T-cell (primary cell): ENCODE data around the gene RIMS3. TPM values are rescaled to one million over a fixed set of nuclear protein-coding genes. Genes with fewer than 3 reads are reported as not detected.
A peak's percentile ranks its signal among the peaks of the same experiment; 100 is the strongest.

ENCODE experiments used
- ATAC-seq, 4 experiments: fragments of 200-7000 bp in 3 of 4; fragments of 150-1000 bp in 1 of 4; cut with Tn5 transposase; replicated peaks in 1 of 4; 1 replicate in 3 of 4; 2 replicates in 1 of 4; pipeline ENCODE4 v1.10.0; 2021; ENCODE audit warnings: moderate library complexity in 3 of 4, mild to moderate bottlenecking in 2 of 4, moderate number of reproducible peaks in 1 of 4
- CTCF ChIA-PET, 2 donors: fragments of 300-600 bp; sonication (Branson Sonifier 250); formaldehyde crosslinking; loops; one replicate each; lab custom pipeline; 2022; ENCODE audit warnings: antibody characterized with exemption in 2 of 2; lab: Charles Lee
- POLR2A ChIA-PET, 2 donors: fragments of 300-600 bp; sonication (Branson Sonifier 250); formaldehyde crosslinking; loops; one replicate each; lab custom pipeline; 2022; ENCODE audit warnings: antibody characterized with exemption in 2 of 2; lab: Charles Lee
- DNase-seq, 35 experiments: peaks; one replicate each; pipeline versions ENCODE4 v3.0.0 to v3.0.0-alpha.2; 2013 to 2023
- H3K27ac ChIP-seq: one replicate; pipeline ENCODE4 v1.5.1; 2013; ENCODE audit warnings: low read length
- H3K27me3 ChIP-seq, 2 experiments: replicated peaks in 1 of 2; 1 replicate in 1 of 2; 2 replicates in 1 of 2; pipeline versions ENCODE4 v1.6.1 to v1.7.0; 2013; ENCODE audit warnings: low read length in 1 of 2, mixed read lengths in 1 of 2; ENCODE audit not compliant: control insufficient read depth in 2 of 2, insufficient read depth in 2 of 2; ENCODE audit errors: extremely low read depth in 1 of 2
- H3K36me3 ChIP-seq, 2 donors: 1 replicate in 1 of 2; 2 replicates in 1 of 2; pipeline versions ENCODE4 v1.6.1 to v1.7.0; 2013; ENCODE audit warnings: low read length in 1 of 2; ENCODE audit not compliant: control insufficient read depth in 2 of 2, insufficient read depth in 1 of 2; ENCODE audit errors: extremely low read depth in 1 of 2
- H3K4me1 ChIP-seq, 2 experiments: 1 replicate in 1 of 2; 2 replicates in 1 of 2; pipeline versions ENCODE4 v1.6.1 to v1.7.0; 2013; ENCODE audit warnings: low read length in 2 of 2, mixed read lengths in 1 of 2; ENCODE audit not compliant: insufficient read depth in 2 of 2, control insufficient read depth in 1 of 2; ENCODE audit errors: extremely low read depth in 1 of 2
- H3K4me3 ChIP-seq, 2 donors: 1 replicate in 1 of 2; 2 replicates in 1 of 2; pipeline versions ENCODE4 v1.5.1 to v1.7.0; 2013; ENCODE audit warnings: mild to moderate bottlenecking in 2 of 2, low read length in 1 of 2, moderate library complexity in 1 of 2; ENCODE audit not compliant: control insufficient read depth in 1 of 2; ENCODE audit errors: extremely low read depth in 1 of 2
- H3K9me3 ChIP-seq: 2 replicates; pipeline ENCODE4 v1.7.0; 2013
- H3K27ac Mint-ChIP-seq, 2 donors: one replicate each; pipeline ENCODE4 v1.8.0; 2020 to 2021; ENCODE audit warnings: mild to moderate bottlenecking in 2 of 2, mixed read lengths in 2 of 2
- H3K27me3 Mint-ChIP-seq, 2 donors: one replicate each; pipeline ENCODE4 v1.8.0; 2021 to 2022; ENCODE audit warnings: mixed read lengths in 2 of 2
- H3K36me3 Mint-ChIP-seq: one replicate; pipeline ENCODE4 v1.8.0; 2021; ENCODE audit warnings: mixed read lengths
- H3K4me1 Mint-ChIP-seq, 3 donors: one replicate each; pipeline ENCODE4 v1.8.0; 2020 to 2022; ENCODE audit warnings: mixed read lengths in 3 of 3, mild to moderate bottlenecking in 1 of 3
- H3K4me3 Mint-ChIP-seq, 3 donors: one replicate each; pipeline ENCODE4 v1.8.0; 2020 to 2022; ENCODE audit warnings: mild to moderate bottlenecking in 3 of 3, mixed read lengths in 3 of 3, moderate library complexity in 3 of 3
- H3K9me3 Mint-ChIP-seq, 3 donors: one replicate each; pipeline ENCODE4 v1.8.0; 2020 to 2022; ENCODE audit warnings: mixed read lengths in 3 of 3
- WGBS: methylation state at CpG from one replicate; pipeline ENCODE4 v1.1.5; 2013; ENCODE audit warnings: missing lambda C conversion rate; ENCODE audit not compliant: insufficient coverage; 5-methylcytosine and 5-hydroxymethylcytosine counted together
- total RNA-seq, 35 experiments: library from RNA in 6 of 35; stranded (reverse) in 6 of 35; fragments of 120-200 nt in 1 of 35; gene quantifications; one replicate each; pipeline versions ENCODE4 v1.2.1 to v1.2.4 and lab custom pipeline; 2013 to 2026

Gene RIMS3
- total RNA-seq, 5 donors from 2014 or later (not counting 1 experiment from before 2014, with no cell fraction given) = 1.8 to 3.0 (median 2.3) TPM

DNA sequence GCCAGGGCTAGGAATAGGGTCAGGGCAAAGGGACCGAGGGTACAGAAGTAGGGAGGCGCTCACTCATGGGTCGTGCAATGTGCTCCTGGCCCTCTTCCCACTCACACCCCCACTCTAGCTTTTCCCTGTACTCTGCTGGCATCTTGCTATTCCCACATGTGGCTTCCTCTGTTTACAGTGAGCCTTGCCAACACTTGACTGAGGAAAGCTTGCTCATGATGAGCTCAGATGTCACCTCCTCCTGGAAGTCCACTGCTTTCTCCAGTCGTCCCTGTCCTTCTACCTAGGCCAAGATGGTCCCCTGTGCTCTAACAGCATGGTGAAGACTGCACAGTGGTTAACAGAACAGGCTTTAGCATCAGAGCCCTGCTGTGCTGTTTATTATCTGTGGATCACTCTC, 8.0 kb upstream of the RIMS3 start:
- no peak overlapping the region for H3K4me3 ChIP-seq
- H3K4me1 ChIP-seq = peaks cover 0 to 4% of the 10 kb centered on the region in 2 experiments
- H3K36me3 ChIP-seq = no peaks in the 10 kb centered on the region
- peaks cover 0 to 6% of the 10 kb centered on the region in 2 donors for H3K27me3 Mint-ChIP-seq
- H3K9me3 Mint-ChIP-seq = no peaks in the 10 kb centered on the region
- H3K36me3 Mint-ChIP-seq = no peaks in the 10 kb centered on the region
- H3K4me1 Mint-ChIP-seq = peaks cover 5 to 8% (median 7%) of the 10 kb centered on the region in 3 donors
- H3K27ac Mint-ChIP-seq = no peak overlapping the region
- CTCF ChIA-PET = interaction anchor here in 1 of 2 donors (0.7 to 1.0 kb wide), 2 partner anchors 20 to 720 kb away, joined by 4 to 5 read pairs; no protein-coding TSS in a partner anchor
- DNase-seq (no peak), ATAC-seq (no peak)
- POLR2A ChIA-PET = no interaction called here
- no peaks in the 10 kb centered on the region for H3K9me3 ChIP-seq
- H3K27ac ChIP-seq = no peak overlapping the region
- no peaks in the 10 kb centered on the region for H3K27me3 ChIP-seq
- no peak overlapping the region for H3K4me3 Mint-ChIP-seq
- 77% methylated on average over 2 of the region's 4 CpGs for WGBS

DNA sequence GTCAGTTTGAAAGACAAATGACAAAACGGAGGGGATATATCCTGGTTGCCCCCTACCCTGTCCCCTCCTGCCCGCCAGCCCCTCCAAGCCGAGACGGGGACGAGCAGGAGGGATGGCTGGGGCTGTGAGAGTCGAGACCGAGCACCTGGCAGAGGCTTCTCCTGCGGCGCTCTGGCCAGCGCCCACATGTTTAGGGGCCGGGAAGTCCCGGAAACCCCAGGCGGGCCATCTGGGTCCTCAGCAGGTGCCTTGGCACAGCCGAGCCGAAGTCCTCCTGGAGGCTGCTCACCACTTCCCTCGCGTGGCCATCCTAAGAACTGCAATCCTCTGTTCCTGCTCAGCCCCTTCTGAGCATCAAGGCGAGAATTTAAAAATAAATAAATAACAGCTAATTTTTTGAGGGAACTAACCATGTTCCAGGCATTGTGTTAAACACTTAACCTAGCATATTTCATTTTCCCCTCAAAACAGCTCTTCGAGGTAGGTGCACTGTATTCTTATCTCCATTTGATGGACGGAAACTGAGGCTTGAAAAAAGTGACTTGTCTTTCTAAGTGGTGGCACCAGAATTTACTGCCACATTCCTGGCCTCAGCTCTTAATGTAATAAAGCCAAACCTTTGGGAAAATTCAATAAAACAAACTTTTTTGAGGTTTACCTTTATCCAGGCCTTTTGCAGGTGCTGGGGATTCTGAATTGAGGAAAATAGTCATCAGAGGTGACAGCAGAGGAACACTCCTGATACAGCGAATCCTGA, 3.5 kb upstream of the RIMS3 start:
- ATAC-seq = peak; percentile 54 to 71 (median 60)
- no peaks in the 10 kb centered on the region for H3K36me3 Mint-ChIP-seq
- CTCF ChIA-PET = interaction anchor here (0.7 to 2.0 kb wide), 7 partner anchors 12 to 525 kb away, joined by 3 to 13 read pairs (median 4); partner anchors contain the start of gene NFYC (in 1 of the 2)

GRCh38 chr1:40664791-40665190, 691 bp downstream of the RIMS3 start:
- peak overlapping the region; percentile 66 to 76 (median 71) for H3K4me3 Mint-ChIP-seq
- H3K27me3 Mint-ChIP-seq = no peaks in the 10 kb centered on the region
- H3K4me1 Mint-ChIP-seq = peaks cover 23 to 29% (median 29%) of the 10 kb centered on the region in 3 donors
- 90% methylated on average over 2 of the region's 2 CpGs for WGBS
- H3K27me3 ChIP-seq = peaks cover 0 to 2% of the 10 kb centered on the region in 2 experiments
- CTCF ChIA-PET = interaction anchor here in 1 of 2 donors (0.6 kb wide), 1 partner anchor 25 kb away, joined by 3 read pairs; no protein-coding TSS in a partner anchor
- peaks cover 4 to 25% of the 10 kb centered on the region in 2 experiments for H3K4me1 ChIP-seq
- H3K9me3 Mint-ChIP-seq = no peaks in the 10 kb centered on the region
- H3K4me3 ChIP-seq = no peak overlapping the region
- no peaks in the 10 kb centered on the region for H3K36me3 Mint-ChIP-seq
- no peak overlapping the region for H3K27ac ChIP-seq
- ATAC-seq (no peak), DNase-seq (no peak)
- H3K9me3 ChIP-seq = no peaks in the 10 kb centered on the region
- POLR2A ChIA-PET = no interaction called here
- H3K27ac Mint-ChIP-seq = peak overlapping the region in 1 of 2 donors; percentile 34
- no peaks in the 10 kb centered on the region for H3K36me3 ChIP-seq

More for the DNA sequence above, 3.5 kb upstream of the RIMS3 start:
- Mint-ChIP-seq H3K27me3 (no peaks in the 10 kb centered on the region), H3K4me1 (peaks cover 14 to 18% (median 17%) of the 10 kb centered on the region in 3 donors), H3K27ac (peak overlapping the region in 1 of 2 donors; percentile 8), H3K4me3 (peak overlapping the region; percentile 21 to 63 (median 39)), H3K9me3 (no peaks in the 10 kb centered on the region)
- Histone ChIP-seq H3K27ac (no peak overlapping the region), H3K9me3 (no peaks in the 10 kb centered on the region), H3K4me3 (peak overlapping the region in 1 of 2 donors; percentile 32), H3K36me3 (no peaks in the 10 kb centered on the region), H3K4me1 (peaks cover 4 to 25% of the 10 kb centered on the region in 2 experiments), H3K27me3 (peaks cover 0 to 2% of the 10 kb centered on the region in 2 experiments)
- peak; percentile 50 to 91 (median 76) for DNase-seq
- POLR2A ChIA-PET = interaction anchor here in 1 of 2 donors (0.6 kb wide), 1 partner anchor 284 kb away, joined by 3 read pairs; no protein-coding TSS in a partner anchor
- WGBS = 12% methylated on average over 14 of the region's 21 CpGs

DNA sequence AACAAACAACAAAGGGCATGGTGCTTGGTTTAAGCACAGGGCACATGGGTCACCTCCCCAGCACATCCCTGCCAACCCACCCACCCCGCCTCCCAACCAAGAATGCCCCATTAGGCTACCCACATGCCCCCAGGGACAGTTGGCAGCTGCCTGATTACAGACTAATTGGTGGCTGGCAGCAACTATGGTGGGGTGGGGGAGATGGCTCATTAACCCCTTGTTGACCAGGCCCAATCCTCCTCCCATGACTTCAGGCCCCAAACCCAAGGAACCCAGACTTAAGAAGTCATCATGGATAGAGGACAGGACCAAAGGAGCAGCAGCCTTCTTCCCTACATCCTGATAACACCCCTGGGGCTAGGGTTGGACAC, 1.3 kb downstream of the RIMS3 start:
- H3K9me3 ChIP-seq = no peaks in the 10 kb centered on the region
- H3K4me1 ChIP-seq = peaks cover 4 to 25% of the 10 kb centered on the region in 2 experiments
- H3K36me3 ChIP-seq = no peaks in the 10 kb centered on the region
- no CpG with 5 or more reads among the region's 1 CpG for WGBS
- Mint-ChIP-seq H3K9me3 (no peaks in the 10 kb centered on the region), H3K36me3 (no peaks in the 10 kb centered on the region), H3K27me3 (no peaks in the 10 kb centered on the region), H3K27ac (peak overlapping the region in 1 of 2 donors; percentile 6), H3K4me1 (peaks cover 23 to 29% (median 28%) of the 10 kb centered on the region in 3 donors), H3K4me3 (peak overlapping the region; percentile 66 to 76 (median 71))
- no peak overlapping the region for H3K4me3 ChIP-seq
- DNase-seq (no peak), ATAC-seq (no peak)
- ChIA-PET CTCF (no interaction called here), POLR2A (no interaction called here)
- no peak overlapping the region for H3K27ac ChIP-seq
- peaks cover 0 to 2% of the 10 kb centered on the region in 2 experiments for H3K27me3 ChIP-seq

- Mint-ChIP-seq H3K4me3 (peak overlapping the region in 2 of 3 donors; percentile 44 to 53), H3K36me3 (no peaks in the 10 kb centered on the region), H3K4me1 (peaks cover 19 to 23% (median 22%) of the 10 kb centered on the region in 3 donors), H3K9me3 (no peaks in the 10 kb centered on the region), H3K27ac (peak overlapping the region; percentile 50 to 68), H3K27me3 (no peaks in the 10 kb centered on the region)
- no peak overlapping the region for H3K27ac ChIP-seq
- H3K4me1 ChIP-seq = peaks cover 4 to 21% of the 10 kb centered on the region in 2 experiments
- H3K36me3 ChIP-seq = no peaks in the 10 kb centered on the region
- ChIA-PET CTCF (no interaction called here), POLR2A (no interaction called here)
- peak in 1 of 35 experiments; percentile 3 for DNase-seq
- no peak for ATAC-seq
- 62% methylated on average over 7 of the region's 8 CpGs for WGBS
- H3K27me3 ChIP-seq = peaks cover 0 to 2% of the 10 kb centered on the region in 2 experiments
- no peak overlapping the region for H3K4me3 ChIP-seq
- no peaks in the 10 kb centered on the region for H3K9me3 ChIP-seq
Measured at GRCh38 chr1:40663324-40664166, 1.9 kb downstream of the RIMS3 start.

GRCh38 chr1:40662864-40663263, 2.6 kb downstream of the RIMS3 start:
- ATAC-seq = no peak
- H3K36me3 Mint-ChIP-seq = no peaks in the 10 kb centered on the region
- H3K9me3 Mint-ChIP-seq = no peaks in the 10 kb centered on the region
- no peaks in the 10 kb centered on the region for H3K27me3 Mint-ChIP-seq
- Histone ChIP-seq H3K4me1 (peaks cover 4 to 20% of the 10 kb centered on the region in 2 experiments), H3K27ac (no peak overlapping the region), H3K9me3 (no peaks in the 10 kb centered on the region), H3K27me3 (peaks cover 0 to 2% of the 10 kb centered on the region in 2 experiments), H3K36me3 (no peaks in the 10 kb centered on the region), H3K4me3 (no peak overlapping the region)
- POLR2A ChIA-PET = no interaction called here
- DNase-seq = no peak
- H3K4me1 Mint-ChIP-seq = peaks cover 18 to 22% (median 21%) of the 10 kb centered on the region in 3 donors
- H3K4me3 Mint-ChIP-seq = no peak overlapping the region
- CTCF ChIA-PET = no interaction called here
- H3K27ac Mint-ChIP-seq = peak overlapping the region; percentile 50 to 68
- WGBS = no CpG with 5 or more reads among the region's 4 CpGs
